BLaER1 (cell line): ENCODE data around the gene SLC7A6OS.

Experiments used
- H3K27ac ChIP-seq: shearing (Covaris generic); formaldehyde crosslinking; 2 replicates; pipeline ENCODE4 v1.8.1; 2022
- H3K27me3 ChIP-seq: shearing (Covaris generic); formaldehyde crosslinking; 2 replicates; pipeline ENCODE4 v1.8.1; 2022
- H3K36me3 ChIP-seq: shearing (Covaris generic); formaldehyde crosslinking; 2 replicates; pipeline ENCODE4 v1.8.1; 2022
- H3K4me1 ChIP-seq: shearing (Covaris generic); formaldehyde crosslinking; 2 replicates; pipeline ENCODE4 v1.8.1; 2022
- H3K4me2 ChIP-seq: shearing (Covaris generic); formaldehyde crosslinking; 2 replicates; pipeline ENCODE4 v1.8.1; 2022
- H3K4me3 ChIP-seq: shearing (Covaris generic); formaldehyde crosslinking; 2 replicates; pipeline ENCODE4 v1.8.1; 2022
- H3K9ac ChIP-seq: shearing (Covaris generic); formaldehyde crosslinking; 2 replicates; pipeline ENCODE4 v1.8.1; 2022
- H3K9me3 ChIP-seq: shearing (Covaris generic); formaldehyde crosslinking; 2 replicates; pipeline ENCODE4 v1.8.1; 2022
- H4K20me1 ChIP-seq: shearing (Covaris generic); formaldehyde crosslinking; 2 replicates; pipeline ENCODE4 v1.8.1; 2022
- Cebpa-rat ChIP-seq: shearing (Covaris generic); IDR thresholded peaks from 2 replicates; pipeline ENCODE4 v1.8.1; 2022

Gene SLC7A6OS

DNA sequence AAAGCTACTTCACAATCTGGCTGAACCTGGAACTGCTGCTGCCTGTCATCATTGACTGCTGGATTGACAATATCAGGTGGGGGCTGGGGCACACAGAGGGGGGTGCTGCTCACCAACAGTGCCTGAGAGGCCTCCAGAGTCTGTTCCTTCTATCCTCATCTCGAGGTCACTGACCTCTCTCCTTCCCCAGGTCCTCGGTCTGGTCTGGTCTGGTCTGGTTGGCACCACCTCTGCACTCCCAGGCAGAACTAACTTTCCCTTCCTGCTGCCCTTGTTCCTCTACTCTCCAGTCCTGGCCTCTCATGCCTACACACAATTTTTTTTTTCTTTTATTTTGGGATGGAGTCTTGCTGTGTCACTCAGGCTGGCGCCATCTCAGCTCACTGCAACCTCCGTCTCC is 61.4 kb downstream of the SLC7A6OS start:
- H3K36me3 ChIP-seq: peaks cover 45% of the 10 kb centered on the region
- H3K9ac ChIP-seq: no peak overlapping the region
- no peaks in the 10 kb centered on the region for H3K27me3 ChIP-seq
- H3K9me3 ChIP-seq: no peaks in the 10 kb centered on the region
- TF ChIP-seq Cebpa-rat: no peak
- H4K20me1 ChIP-seq: peaks cover 12% of the 10 kb centered on the region
- H3K4me1 ChIP-seq: peaks cover 90% of the 10 kb centered on the region
- H3K4me2 ChIP-seq: no peak overlapping the region
- H3K4me3 ChIP-seq: no peak overlapping the region
- H3K27ac ChIP-seq: peak overlapping the region; percentile 59; the same call in 1 of the 2 replicates
